HEK293 (cell line): Measurements from ENCODE around the gene GADD45GIP1.

ENCODE experiments used
- HOXC10 ChIP-seq: sonication (generic); formaldehyde crosslinking; IDR thresholded peaks from 2 replicates; pipeline ENCODE4 v1.8.1; 2023; ENCODE audit warnings: mild to moderate bottlenecking, missing genetic modification reagents
- KLF1 ChIP-seq: fragments of 450-650 bp; formaldehyde crosslinking; IDR thresholded peaks from 2 replicates; pipeline ENCODE4 v1.5.1; 2016; ENCODE audit warnings: missing biosample characterization, missing genetic modification characterization
- MYNN ChIP-seq: fragments of 450-650 bp; formaldehyde crosslinking; IDR thresholded peaks from 2 replicates; pipeline ENCODE4 v1.5.1; 2016; ENCODE audit warnings: missing biosample characterization, missing genetic modification characterization, borderline replicate concordance
- ZNF133 ChIP-seq: fragments of 450-650 bp; formaldehyde crosslinking; IDR thresholded peaks from 2 replicates; pipeline ENCODE4 v1.5.1; 2016; ENCODE audit warnings: missing biosample characterization, missing genetic modification characterization
- ZNF202 ChIP-seq: fragments of 450-650 bp; formaldehyde crosslinking; IDR thresholded peaks from 2 replicates; pipeline ENCODE4 v1.5.1; 2016; ENCODE audit warnings: missing biosample characterization, missing genetic modification characterization, borderline replicate concordance
- ZNF221 ChIP-seq: fragments of 450-650 bp; formaldehyde crosslinking; IDR thresholded peaks from 2 replicates; pipeline ENCODE4 v1.5.1; 2017; ENCODE audit warnings: missing biosample characterization, missing genetic modification characterization, borderline replicate concordance
- ZNF223 ChIP-seq: fragments of 450-650 bp; formaldehyde crosslinking; IDR thresholded peaks from 2 replicates; pipeline ENCODE4 v1.5.1; 2016; ENCODE audit warnings: missing biosample characterization, missing genetic modification characterization
- ZNF266 ChIP-seq: fragments of 450-650 bp; formaldehyde crosslinking; IDR thresholded peaks from 2 replicates; pipeline ENCODE4 v1.5.1; 2016; ENCODE audit warnings: missing biosample characterization, missing genetic modification characterization, low read depth
- ZNF350 ChIP-seq: fragments of 450-650 bp; formaldehyde crosslinking; IDR thresholded peaks from 2 replicates; pipeline ENCODE4 v1.5.0; 2017; ENCODE audit warnings: missing biosample characterization, mild to moderate bottlenecking, missing genetic modification characterization
- ZNF426 ChIP-seq: fragments of 450-650 bp; formaldehyde crosslinking; IDR thresholded peaks from 2 replicates; pipeline ENCODE4 v1.5.1; 2017; ENCODE audit warnings: missing biosample characterization, missing genetic modification characterization, mild to moderate bottlenecking, inconsistent platforms, moderate library complexity
- ZNF629 ChIP-seq: fragments of 450-650 bp; formaldehyde crosslinking; IDR thresholded peaks from 2 replicates; pipeline ENCODE4 v1.5.1; 2017; ENCODE audit warnings: missing biosample characterization, missing genetic modification characterization
- TF ChIP-seq, protein P1 (sequence below): fragments of 450-650 bp; IDR thresholded peaks from 2 replicates; pipeline ENCODE4 v1.5.1; 2018; ENCODE audit warnings: missing biosample characterization, missing genetic modification characterization
- TF ChIP-seq, protein P2 (sequence below): fragments of 450-650 bp; formaldehyde crosslinking; IDR thresholded peaks from 2 replicates; pipeline ENCODE4 v1.5.1; 2017; ENCODE audit warnings: missing biosample characterization, mild to moderate bottlenecking, missing genetic modification characterization, moderate library complexity
- TF ChIP-seq, protein P3 (sequence below): fragments of 450-650 bp; formaldehyde crosslinking; IDR thresholded peaks from 2 replicates; pipeline ENCODE4 v1.5.1; 2016; ENCODE audit warnings: missing biosample characterization, missing genetic modification characterization
- TF ChIP-seq, protein P4 (sequence below): fragments of 450-650 bp; formaldehyde crosslinking; IDR thresholded peaks from 2 replicates; pipeline ENCODE4 v1.5.1; 2016; ENCODE audit warnings: missing biosample characterization, missing genetic modification characterization
- TF ChIP-seq, protein P5 (sequence below): fragments of 450-650 bp; formaldehyde crosslinking; IDR thresholded peaks from 2 replicates; pipeline ENCODE4 v1.5.1; 2016; ENCODE audit warnings: missing biosample characterization, missing genetic modification characterization, borderline replicate concordance
- TF ChIP-seq, protein P6 (sequence below): fragments of 450-650 bp; formaldehyde crosslinking; IDR thresholded peaks from 2 replicates; pipeline ENCODE4 v1.5.1; 2016; ENCODE audit warnings: missing biosample characterization, missing genetic modification characterization
- TF ChIP-seq, protein P7 (sequence below): fragments of 450-650 bp; formaldehyde crosslinking; IDR thresholded peaks from 2 replicates; pipeline ENCODE4 v1.5.1; 2016; ENCODE audit warnings: missing biosample characterization, missing genetic modification characterization
- TF ChIP-seq, protein P8 (sequence below): fragments of 450-650 bp; formaldehyde crosslinking; IDR thresholded peaks from 2 replicates; pipeline ENCODE4 v1.5.1; 2016; ENCODE audit warnings: missing biosample characterization, missing genetic modification characterization

Gene GADD45GIP1

DNA sequence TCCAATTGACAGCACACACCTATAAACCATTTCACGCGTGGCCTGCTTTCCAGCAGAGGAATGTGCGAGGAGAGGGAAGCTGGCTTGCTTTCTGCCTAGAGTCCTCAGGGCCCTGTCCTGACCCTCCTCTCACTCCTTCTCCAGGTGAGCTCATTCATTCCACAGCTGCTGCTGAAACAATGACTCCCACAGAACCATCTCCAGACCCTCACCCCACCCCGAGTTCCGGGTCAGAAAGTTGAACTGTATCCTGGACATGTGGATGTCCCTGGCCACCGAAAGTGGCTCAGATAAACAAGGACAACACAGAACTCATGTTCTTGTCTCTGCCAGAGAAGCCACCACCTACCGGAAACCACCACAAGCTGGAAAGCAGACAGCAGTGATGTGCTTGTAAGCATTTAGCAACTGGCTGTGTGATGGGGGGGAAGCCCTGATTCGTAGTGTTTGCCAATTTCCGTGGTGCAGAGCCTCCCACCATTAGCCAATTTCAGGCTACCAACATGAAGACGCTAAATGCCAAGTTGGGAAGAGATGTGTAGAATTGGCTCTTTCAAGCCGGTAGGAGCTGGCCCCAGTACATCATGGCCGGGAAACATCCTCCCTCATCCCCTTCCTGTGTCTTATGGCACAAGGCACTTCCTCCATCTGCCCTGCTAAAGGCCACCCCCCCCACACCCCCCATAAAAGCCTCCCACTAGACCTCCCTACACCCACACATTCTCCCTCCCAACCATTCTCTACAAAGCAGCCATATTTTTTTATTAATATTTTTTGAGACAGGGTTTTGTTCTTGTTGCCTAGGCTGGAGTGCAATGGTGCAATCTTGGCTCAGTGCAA is 43.0 kb downstream of the GADD45GIP1 start (continued):
- TF ChIP-seq, protein P1, sequence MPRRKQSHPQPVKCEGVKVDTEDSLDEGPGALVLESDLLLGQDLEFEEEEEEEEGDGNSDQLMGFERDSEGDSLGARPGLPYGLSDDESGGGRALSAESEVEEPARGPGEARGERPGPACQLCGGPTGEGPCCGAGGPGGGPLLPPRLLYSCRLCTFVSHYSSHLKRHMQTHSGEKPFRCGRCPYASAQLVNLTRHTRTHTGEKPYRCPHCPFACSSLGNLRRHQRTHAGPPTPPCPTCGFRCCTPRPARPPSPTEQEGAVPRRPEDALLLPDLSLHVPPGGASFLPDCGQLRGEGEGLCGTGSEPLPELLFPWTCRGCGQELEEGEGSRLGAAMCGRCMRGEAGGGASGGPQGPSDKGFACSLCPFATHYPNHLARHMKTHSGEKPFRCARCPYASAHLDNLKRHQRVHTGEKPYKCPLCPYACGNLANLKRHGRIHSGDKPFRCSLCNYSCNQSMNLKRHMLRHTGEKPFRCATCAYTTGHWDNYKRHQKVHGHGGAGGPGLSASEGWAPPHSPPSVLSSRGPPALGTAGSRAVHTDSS (tag by site-specific recombination), result no peak
- no peak for TF ChIP-seq ZNF426 (tag by site-specific recombination)
- TF ChIP-seq ZNF350 (tag by site-specific recombination), result no peak
- TF ChIP-seq ZNF133, result peak; percentile 82
- TF ChIP-seq ZNF202 (tag by site-specific recombination), result no peak
- no peak for TF ChIP-seq HOXC10 (CRISPR knock-in tag)
- no peak for TF ChIP-seq ZNF223 (tag by site-specific recombination)
- TF ChIP-seq, protein P2, sequence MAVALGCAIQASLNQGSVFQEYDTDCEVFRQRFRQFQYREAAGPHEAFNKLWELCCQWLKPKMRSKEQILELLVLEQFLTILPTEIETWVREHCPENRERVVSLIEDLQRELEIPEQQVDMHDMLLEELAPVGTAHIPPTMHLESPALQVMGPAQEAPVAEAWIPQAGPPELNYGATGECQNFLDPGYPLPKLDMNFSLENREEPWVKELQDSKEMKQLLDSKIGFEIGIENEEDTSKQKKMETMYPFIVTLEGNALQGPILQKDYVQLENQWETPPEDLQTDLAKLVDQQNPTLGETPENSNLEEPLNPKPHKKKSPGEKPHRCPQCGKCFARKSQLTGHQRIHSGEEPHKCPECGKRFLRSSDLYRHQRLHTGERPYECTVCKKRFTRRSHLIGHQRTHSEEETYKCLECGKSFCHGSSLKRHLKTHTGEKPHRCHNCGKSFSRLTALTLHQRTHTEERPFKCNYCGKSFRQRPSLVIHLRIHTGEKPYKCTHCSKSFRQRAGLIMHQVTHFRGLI (tag by site-specific recombination), result no peak
- no peak for TF ChIP-seq KLF1 (tag by site-specific recombination)
- TF ChIP-seq, protein P3, sequence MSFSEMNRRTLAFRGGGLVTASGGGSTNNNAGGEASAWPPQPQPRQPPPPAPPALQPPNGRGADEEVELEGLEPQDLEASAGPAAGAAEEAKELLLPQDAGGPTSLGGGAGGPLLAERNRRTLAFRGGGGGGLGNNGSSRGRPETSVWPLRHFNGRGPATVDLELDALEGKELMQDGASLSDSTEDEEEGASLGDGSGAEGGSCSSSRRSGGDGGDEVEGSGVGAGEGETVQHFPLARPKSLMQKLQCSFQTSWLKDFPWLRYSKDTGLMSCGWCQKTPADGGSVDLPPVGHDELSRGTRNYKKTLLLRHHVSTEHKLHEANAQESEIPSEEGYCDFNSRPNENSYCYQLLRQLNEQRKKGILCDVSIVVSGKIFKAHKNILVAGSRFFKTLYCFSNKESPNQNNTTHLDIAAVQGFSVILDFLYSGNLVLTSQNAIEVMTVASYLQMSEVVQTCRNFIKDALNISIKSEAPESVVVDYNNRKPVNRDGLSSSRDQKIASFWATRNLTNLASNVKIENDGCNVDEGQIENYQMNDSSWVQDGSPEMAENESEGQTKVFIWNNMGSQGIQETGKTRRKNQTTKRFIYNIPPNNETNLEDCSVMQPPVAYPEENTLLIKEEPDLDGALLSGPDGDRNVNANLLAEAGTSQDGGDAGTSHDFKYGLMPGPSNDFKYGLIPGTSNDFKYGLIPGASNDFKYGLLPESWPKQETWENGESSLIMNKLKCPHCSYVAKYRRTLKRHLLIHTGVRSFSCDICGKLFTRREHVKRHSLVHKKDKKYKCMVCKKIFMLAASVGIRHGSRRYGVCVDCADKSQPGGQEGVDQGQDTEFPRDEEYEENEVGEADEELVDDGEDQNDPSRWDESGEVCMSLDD (tag by site-specific recombination), result no peak
- no peak for TF ChIP-seq ZNF266 (tag by site-specific recombination)
- TF ChIP-seq, protein P4, sequence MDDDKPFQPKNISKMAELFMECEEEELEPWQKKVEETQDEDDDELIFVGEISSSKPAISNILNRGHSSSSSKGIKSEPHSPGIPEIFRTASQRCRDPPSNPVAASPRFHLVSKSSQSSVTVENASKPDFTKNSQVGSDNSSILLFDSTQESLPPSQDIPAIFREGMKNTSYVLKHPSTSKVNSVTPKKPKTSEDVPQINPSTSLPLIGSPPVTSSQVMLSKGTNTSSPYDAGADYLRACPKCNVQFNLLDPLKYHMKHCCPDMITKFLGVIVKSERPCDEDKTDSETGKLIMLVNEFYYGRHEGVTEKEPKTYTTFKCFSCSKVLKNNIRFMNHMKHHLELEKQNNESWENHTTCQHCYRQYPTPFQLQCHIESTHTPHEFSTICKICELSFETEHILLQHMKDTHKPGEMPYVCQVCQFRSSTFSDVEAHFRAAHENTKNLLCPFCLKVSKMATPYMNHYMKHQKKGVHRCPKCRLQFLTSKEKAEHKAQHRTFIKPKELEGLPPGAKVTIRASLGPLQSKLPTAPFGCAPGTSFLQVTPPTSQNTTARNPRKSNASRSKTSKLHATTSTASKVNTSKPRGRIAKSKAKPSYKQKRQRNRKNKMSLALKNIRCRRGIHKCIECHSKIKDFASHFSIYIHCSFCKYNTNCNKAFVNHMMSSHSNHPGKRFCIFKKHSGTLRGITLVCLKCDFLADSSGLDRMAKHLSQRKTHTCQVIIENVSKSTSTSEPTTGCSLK, result no peak
- TF ChIP-seq, protein P5, sequence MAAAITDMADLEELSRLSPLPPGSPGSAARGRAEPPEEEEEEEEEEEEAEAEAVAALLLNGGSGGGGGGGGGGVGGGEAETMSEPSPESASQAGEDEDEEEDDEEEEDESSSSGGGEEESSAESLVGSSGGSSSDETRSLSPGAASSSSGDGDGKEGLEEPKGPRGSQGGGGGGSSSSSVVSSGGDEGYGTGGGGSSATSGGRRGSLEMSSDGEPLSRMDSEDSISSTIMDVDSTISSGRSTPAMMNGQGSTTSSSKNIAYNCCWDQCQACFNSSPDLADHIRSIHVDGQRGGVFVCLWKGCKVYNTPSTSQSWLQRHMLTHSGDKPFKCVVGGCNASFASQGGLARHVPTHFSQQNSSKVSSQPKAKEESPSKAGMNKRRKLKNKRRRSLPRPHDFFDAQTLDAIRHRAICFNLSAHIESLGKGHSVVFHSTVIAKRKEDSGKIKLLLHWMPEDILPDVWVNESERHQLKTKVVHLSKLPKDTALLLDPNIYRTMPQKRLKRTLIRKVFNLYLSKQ (tag by site-specific recombination), result no peak
- TF ChIP-seq, protein P6, sequence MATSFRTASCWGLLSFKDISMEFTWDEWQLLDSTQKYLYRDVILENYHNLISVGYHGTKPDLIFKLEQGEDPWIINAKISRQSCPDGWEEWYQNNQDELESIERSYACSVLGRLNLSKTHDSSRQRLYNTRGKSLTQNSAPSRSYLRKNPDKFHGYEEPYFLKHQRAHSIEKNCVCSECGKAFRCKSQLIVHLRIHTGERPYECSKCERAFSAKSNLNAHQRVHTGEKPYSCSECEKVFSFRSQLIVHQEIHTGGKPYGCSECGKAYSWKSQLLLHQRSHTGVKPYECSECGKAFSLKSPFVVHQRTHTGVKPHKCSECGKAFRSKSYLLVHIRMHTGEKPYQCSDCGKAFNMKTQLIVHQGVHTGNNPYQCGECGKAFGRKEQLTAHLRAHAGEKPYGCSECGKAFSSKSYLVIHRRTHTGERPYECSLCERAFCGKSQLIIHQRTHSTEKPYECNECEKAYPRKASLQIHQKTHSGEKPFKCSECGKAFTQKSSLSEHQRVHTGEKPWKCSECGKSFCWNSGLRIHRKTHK (tag by site-specific recombination), result no peak
- TF ChIP-seq MYNN (tag by site-specific recombination), result no peak
- no peak for TF ChIP-seq ZNF221 (tag by site-specific recombination)
- TF ChIP-seq, protein P7, sequence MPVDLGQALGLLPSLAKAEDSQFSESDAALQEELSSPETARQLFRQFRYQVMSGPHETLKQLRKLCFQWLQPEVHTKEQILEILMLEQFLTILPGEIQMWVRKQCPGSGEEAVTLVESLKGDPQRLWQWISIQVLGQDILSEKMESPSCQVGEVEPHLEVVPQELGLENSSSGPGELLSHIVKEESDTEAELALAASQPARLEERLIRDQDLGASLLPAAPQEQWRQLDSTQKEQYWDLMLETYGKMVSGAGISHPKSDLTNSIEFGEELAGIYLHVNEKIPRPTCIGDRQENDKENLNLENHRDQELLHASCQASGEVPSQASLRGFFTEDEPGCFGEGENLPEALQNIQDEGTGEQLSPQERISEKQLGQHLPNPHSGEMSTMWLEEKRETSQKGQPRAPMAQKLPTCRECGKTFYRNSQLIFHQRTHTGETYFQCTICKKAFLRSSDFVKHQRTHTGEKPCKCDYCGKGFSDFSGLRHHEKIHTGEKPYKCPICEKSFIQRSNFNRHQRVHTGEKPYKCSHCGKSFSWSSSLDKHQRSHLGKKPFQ (tag by site-specific recombination), result no peak
- no peak for TF ChIP-seq ZNF629 (tag by site-specific recombination)
- TF ChIP-seq, protein P8, sequence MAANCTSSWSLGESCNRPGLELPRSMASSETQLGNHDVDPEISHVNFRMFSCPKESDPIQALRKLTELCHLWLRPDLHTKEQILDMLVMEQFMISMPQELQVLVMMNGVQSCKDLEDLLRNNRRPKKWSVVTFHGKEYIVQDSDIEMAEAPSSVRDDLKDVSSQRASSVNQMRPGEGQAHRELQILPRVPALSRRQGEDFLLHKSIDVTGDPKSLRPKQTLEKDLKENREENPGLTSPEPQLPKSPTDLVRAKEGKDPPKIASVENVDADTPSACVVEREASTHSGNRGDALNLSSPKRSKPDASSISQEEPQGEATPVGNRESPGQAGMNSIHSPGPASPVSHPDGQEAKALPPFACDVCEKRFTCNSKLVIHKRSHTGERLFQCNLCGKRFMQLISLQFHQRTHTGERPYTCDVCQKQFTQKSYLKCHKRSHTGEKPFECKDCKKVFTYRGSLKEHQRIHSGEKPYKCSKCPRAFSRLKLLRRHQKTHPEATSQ (tag by site-specific recombination), result no peak
